BE2C (cell line): ENCODE measurements around the gene NACAD.

Source experiments
- DNase-seq: peaks from one replicate; pipeline ENCODE4 v3.0.0-alpha.2; 2020
- H3K27me3 ChIP-seq: fragments of 250-450 bp; sonication (Bioruptor Pico); 2 replicates; pipeline ENCODE4 v1.5.1; 2020; ENCODE audit warnings: mild to moderate bottlenecking
- H3K36me3 ChIP-seq: fragments of 250-450 bp; sonication (Bioruptor Pico); 2 replicates; pipeline ENCODE4 v1.5.1; 2020; ENCODE audit warnings: mild to moderate bottlenecking
- H3K4me1 ChIP-seq: fragments of 250-450 bp; sonication (Bioruptor Pico); 2 replicates; pipeline ENCODE4 v1.5.1; 2020
- H3K4me3 ChIP-seq: 2 replicates; pipeline ENCODE4 v1.5.1; 2011; ENCODE audit warnings: low read depth, low read length
- H3K9me3 ChIP-seq: fragments of 250-450 bp; sonication (Bioruptor Pico); 2 replicates; pipeline ENCODE4 v1.5.1; 2020
- CTCF ChIP-seq: IDR thresholded peaks from 2 replicates; pipeline ENCODE4 v1.5.1; 2012; ENCODE audit warnings: mild to moderate bottlenecking, low read depth, low read length

NACAD gene

GRCh38 chr7:45131891-45132290 is 43.1 kb upstream of the NACAD start:
- DNase-seq, result no peak
- H3K4me1 ChIP-seq, result no peaks in the 10 kb centered on the region

DNA sequence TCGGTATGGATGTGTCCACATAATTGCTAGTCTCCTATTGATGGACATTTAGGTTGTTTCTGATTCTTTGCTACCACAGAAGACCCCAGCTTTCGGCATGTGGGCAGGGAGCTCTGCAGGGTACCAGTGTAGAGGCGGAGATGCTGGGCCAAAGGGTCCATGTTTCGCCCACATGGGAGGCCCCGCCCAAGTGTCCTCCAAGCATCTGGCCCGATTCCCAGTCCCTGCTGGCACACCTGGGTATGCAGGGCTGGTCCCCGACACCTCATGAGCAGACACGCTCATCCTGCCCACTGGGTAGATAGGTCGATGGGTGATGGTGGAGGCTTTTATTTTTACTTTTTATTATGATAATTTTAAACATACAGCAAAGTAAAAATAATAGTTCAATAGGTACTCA is 42.1 kb upstream of the NACAD start:
- Histone ChIP-seq H3K27me3 (no peaks in the 10 kb centered on the region), H3K36me3 (no peaks in the 10 kb centered on the region), H3K4me3 (no peak overlapping the region), H3K9me3 (no peaks in the 10 kb centered on the region), H3K4me1 (no peaks in the 10 kb centered on the region)
- TF ChIP-seq CTCF, result no peak
- no peak for DNase-seq

More at GRCh38 chr7:45131891-45132290, 43.1 kb upstream of the NACAD start:
- Histone ChIP-seq H3K36me3 (no peaks in the 10 kb centered on the region), H3K9me3 (no peaks in the 10 kb centered on the region), H3K4me3 (no peak overlapping the region), H3K27me3 (no peaks in the 10 kb centered on the region)
- no peak for TF ChIP-seq CTCF

DNA sequence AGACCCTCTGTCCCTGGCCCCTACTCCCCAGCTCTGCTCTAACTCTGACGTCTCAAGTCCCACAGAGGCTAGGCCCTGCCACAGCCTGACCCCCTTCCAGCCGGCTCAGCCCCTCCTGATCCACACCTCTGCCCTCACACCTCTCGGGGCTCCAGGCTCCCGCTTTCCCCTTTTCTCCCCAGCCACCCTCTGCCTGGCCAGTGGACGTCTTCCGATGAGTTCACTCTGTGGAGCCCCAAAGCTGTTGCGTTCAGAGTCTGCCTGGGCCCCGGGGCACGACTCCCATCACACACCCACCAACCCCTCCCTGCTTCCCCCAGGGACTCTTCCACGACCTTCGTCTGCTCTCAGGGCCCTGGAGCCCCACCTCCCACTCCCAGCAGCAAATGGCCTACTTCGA is 41.1 kb upstream of the NACAD start:
- no peak for TF ChIP-seq CTCF

DNA sequence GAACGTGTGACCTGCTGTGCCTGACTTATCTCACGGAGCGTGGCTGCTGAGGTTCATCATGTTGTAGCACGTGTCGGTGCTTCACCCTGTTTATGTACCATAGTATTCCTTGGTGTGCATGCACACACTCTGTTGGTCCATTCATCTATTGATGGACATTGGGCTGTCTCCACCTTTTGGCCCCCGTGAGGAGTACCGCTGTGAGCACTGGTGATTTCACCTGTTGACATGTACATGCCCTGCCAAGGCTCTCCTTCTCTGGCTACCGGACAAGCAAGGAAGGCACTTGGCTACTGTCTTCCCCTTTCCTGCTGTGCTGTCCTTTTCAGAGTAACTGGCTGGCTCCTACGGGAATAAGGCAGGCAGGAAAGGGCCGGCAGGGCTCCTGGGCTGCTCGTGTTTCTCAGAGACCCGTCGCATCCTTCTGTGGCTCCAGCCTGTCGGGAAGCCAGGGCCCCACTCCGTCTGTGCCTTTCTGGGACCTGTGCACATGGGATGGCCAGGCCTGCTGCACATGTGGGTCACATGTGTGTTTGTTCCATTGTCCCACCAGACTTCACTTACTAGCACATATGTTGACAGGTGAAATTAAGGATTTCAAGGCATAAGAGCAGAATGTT is 40.5 kb upstream of the NACAD start:
- Histone ChIP-seq H3K9me3 (no peaks in the 10 kb centered on the region), H3K4me1 (no peaks in the 10 kb centered on the region), H3K4me3 (no peak overlapping the region), H3K27me3 (no peaks in the 10 kb centered on the region), H3K36me3 (no peaks in the 10 kb centered on the region)
- no peak for TF ChIP-seq CTCF
- no peak for DNase-seq

More for the DNA sequence above, 41.1 kb upstream of the NACAD start:
- no peaks in the 10 kb centered on the region for H3K36me3 ChIP-seq
- no peak overlapping the region for H3K4me3 ChIP-seq
- no peaks in the 10 kb centered on the region for H3K4me1 ChIP-seq
- H3K9me3 ChIP-seq, result no peaks in the 10 kb centered on the region
- no peak for DNase-seq
- H3K27me3 ChIP-seq, result no peaks in the 10 kb centered on the region

DNA sequence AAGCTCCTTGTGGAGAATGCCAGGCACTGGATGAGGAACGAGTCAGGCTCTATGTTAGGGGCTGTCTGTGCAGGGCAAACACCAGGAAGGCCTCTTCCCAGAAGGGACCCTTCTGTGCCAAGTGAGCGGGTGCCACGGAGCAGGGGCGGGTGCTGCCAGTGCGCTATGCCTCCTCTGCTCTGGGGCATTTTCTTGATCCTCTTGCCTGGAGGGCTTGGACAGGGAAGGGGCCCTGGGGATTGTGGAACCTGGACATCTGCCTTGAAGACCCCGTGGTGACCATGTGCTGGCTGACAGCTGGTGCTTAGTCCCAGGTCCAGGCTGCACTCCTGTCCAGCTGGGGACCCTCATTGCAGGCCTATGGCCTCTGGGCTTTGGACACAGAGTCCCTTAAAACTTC is 38.2 kb upstream of the NACAD start:
- no peaks in the 10 kb centered on the region for H3K9me3 ChIP-seq
- H3K36me3 ChIP-seq, result no peaks in the 10 kb centered on the region
- H3K27me3 ChIP-seq, result no peaks in the 10 kb centered on the region
- DNase-seq, result no peak
- H3K4me1 ChIP-seq, result no peaks in the 10 kb centered on the region
- no peak for TF ChIP-seq CTCF
- H3K4me3 ChIP-seq, result no peak overlapping the region

- H3K36me3 ChIP-seq, result no peaks in the 10 kb centered on the region
- H3K27me3 ChIP-seq, result no peaks in the 10 kb centered on the region
- H3K4me1 ChIP-seq, result no peaks in the 10 kb centered on the region
- H3K9me3 ChIP-seq, result no peaks in the 10 kb centered on the region
- no peak for TF ChIP-seq CTCF
- no peak for DNase-seq
- H3K4me3 ChIP-seq, result no peak overlapping the region
Observed at GRCh38 chr7:45126201-45126600, 37.4 kb upstream of the NACAD start.
